Measurements from ENCODE around the gene BRCA2.

Gene BRCA2

DNA sequence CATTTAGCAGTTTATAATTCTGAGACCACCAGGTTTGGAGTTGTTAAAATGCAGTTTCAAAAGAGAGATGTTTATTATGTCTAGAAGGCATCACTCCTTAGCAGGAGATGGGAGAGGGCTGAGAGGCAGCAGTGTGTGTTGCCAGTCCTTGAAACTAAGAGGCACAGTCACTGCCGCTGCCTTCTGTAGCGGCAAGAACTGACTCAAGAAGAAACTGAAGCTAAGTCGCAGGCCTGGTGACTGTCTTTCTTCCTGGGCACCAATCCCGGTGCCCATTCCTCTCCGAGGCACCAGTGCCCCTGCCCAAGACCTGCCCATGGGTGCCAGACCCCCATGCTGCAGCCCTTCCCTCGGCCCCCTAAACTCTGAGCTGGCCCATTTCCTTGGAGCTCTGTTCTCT lies 92.5 kb downstream of the BRCA2 start:
- Histone ChIP-seq H3K27me3 (replicated peaks; ENCODE audit: insufficient read depth, low read length) (no peaks in the 10 kb centered on the region), H3K27ac (ENCODE audit: low read length) (no peak overlapping the region), H3K36me3 (replicated peaks; ENCODE audit: insufficient read depth, low read length) (no peaks in the 10 kb centered on the region), H3K9me3 (replicated peaks; ENCODE audit: insufficient read depth, low read length) (no peaks in the 10 kb centered on the region), H3K4me3 (ENCODE audit: low read length) (no peak overlapping the region), H3K79me2 (ENCODE audit: low read length) (peaks cover 3% of the 10 kb centered on the region; the same call in 1 of the 2 replicates), H3F3A (ENCODE audit: insufficient read depth, low read length) (no peaks in the 10 kb centered on the region), H2AFZ (ENCODE audit: low read length) (no peak overlapping the region), H3K4me2 (ENCODE audit: low read depth, low read length) (no peak overlapping the region), H3K9ac (ENCODE audit: low read length) (no peak overlapping the region), H3K9me2 (replicated peaks; ENCODE audit: insufficient read depth, low read length) (no peaks in the 10 kb centered on the region), H4K20me1 (ENCODE audit: insufficient read depth, low read length) (no peaks in the 10 kb centered on the region), H3K4me1 (ENCODE audit: low read length) (no peaks in the 10 kb centered on the region)
- no peak for DNase-seq
- no peak for TF ChIP-seq CTCF (IDR thresholded peaks at IDR 0.05; ENCODE audit: low read length)
- TF ChIP-seq EZH2 (optimal IDR thresholded peaks at IDR 0.05; ENCODE audit: low read depth, low read length) = no peak
- no peak for TF ChIP-seq EZH2phosphoT487 (IDR thresholded peaks at IDR 0.05; ENCODE audit: low read length)

GRCh38 chr13:32408296-32409000 lies 93.1 kb downstream of the BRCA2 start:
- H3K27ac ChIP-seq (ENCODE audit: low read length) = no peak overlapping the region
- no peak overlapping the region for H3K4me2 ChIP-seq (ENCODE audit: low read depth, low read length)
- H3K9me3 ChIP-seq (replicated peaks; ENCODE audit: insufficient read depth, low read length) = no peaks in the 10 kb centered on the region
- H2AFZ ChIP-seq (ENCODE audit: low read length) = no peak overlapping the region
- no peaks in the 10 kb centered on the region for H3K27me3 ChIP-seq (replicated peaks; ENCODE audit: insufficient read depth, low read length)
- H3K9me2 ChIP-seq (replicated peaks; ENCODE audit: insufficient read depth, low read length) = no peaks in the 10 kb centered on the region
- peaks cover 3% of the 10 kb centered on the region; the same call in 1 of the 2 replicates for H3K79me2 ChIP-seq (ENCODE audit: low read length)
- H3K9ac ChIP-seq (ENCODE audit: low read length) = no peak overlapping the region
- H3K4me1 ChIP-seq (ENCODE audit: low read length) = no peaks in the 10 kb centered on the region
- no peaks in the 10 kb centered on the region for H4K20me1 ChIP-seq (ENCODE audit: insufficient read depth, low read length)
- no peaks in the 10 kb centered on the region for H3F3A ChIP-seq (ENCODE audit: insufficient read depth, low read length)
- H3K4me3 ChIP-seq (ENCODE audit: low read length) = no peak overlapping the region
- no peaks in the 10 kb centered on the region for H3K36me3 ChIP-seq (replicated peaks; ENCODE audit: insufficient read depth, low read length)
- TF ChIP-seq CTCF (IDR thresholded peaks at IDR 0.05; ENCODE audit: low read length) = no peak
- no peak for TF ChIP-seq EZH2 (optimal IDR thresholded peaks at IDR 0.05; ENCODE audit: low read depth, low read length)
- TF ChIP-seq EZH2phosphoT487 (IDR thresholded peaks at IDR 0.05; ENCODE audit: low read length) = no peak
- no peak for DNase-seq

DNA sequence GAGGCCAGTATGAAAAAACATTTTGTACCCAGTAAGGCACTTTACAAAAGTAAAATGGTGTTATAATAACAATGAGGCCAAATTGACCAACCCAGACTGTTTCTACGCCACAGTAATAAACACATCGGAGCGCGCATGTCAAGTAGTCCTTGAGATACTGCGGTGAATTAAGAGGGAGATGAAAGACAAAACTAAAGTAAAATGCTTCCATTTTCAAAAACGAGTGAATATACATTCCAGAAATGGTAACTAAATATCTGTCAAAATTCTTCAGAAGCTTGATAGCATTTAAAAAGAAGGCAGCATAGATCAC lies 93.6 kb downstream of the BRCA2 start:
- no peaks in the 10 kb centered on the region for H4K20me1 ChIP-seq (ENCODE audit: insufficient read depth, low read length)
- H3K79me2 ChIP-seq (ENCODE audit: low read length) = peaks cover 3% of the 10 kb centered on the region; the same call in 1 of the 2 replicates
- no peak overlapping the region for H3K27ac ChIP-seq (ENCODE audit: low read length)
- no peak overlapping the region for H3K4me2 ChIP-seq (ENCODE audit: low read depth, low read length)
- H3F3A ChIP-seq (ENCODE audit: insufficient read depth, low read length) = no peaks in the 10 kb centered on the region
- no peak overlapping the region for H2AFZ ChIP-seq (ENCODE audit: low read length)
- no peak overlapping the region for H3K9ac ChIP-seq (ENCODE audit: low read length)
- DNase-seq = no peak
- no peaks in the 10 kb centered on the region for H3K9me3 ChIP-seq (replicated peaks; ENCODE audit: insufficient read depth, low read length)
- TF ChIP-seq EZH2 (optimal IDR thresholded peaks at IDR 0.05; ENCODE audit: low read depth, low read length) (no peak), EZH2phosphoT487 (IDR thresholded peaks at IDR 0.05; ENCODE audit: low read length) (no peak), CTCF (IDR thresholded peaks at IDR 0.05; ENCODE audit: low read length) (no peak)
- no peaks in the 10 kb centered on the region for H3K4me1 ChIP-seq (ENCODE audit: low read length)
- no peaks in the 10 kb centered on the region for H3K36me3 ChIP-seq (replicated peaks; ENCODE audit: insufficient read depth, low read length)
- no peak overlapping the region for H3K4me3 ChIP-seq (ENCODE audit: low read length)
- H3K9me2 ChIP-seq (replicated peaks; ENCODE audit: insufficient read depth, low read length) = no peaks in the 10 kb centered on the region
- H3K27me3 ChIP-seq (replicated peaks; ENCODE audit: insufficient read depth, low read length) = no peaks in the 10 kb centered on the region
